NCI-H748 (cell line): Measurements from ENCODE around the gene TAS2R4.
"Not testable (repeated sequence)": the region's sequence is repeated elsewhere in the genome, so short reads cannot be mapped to it uniquely, and the experiment has no call there.

ENCODE experiments used
- DNase-seq: peaks from one replicate; lab custom pipeline; 2025; ENCODE audit not compliant: unreplicated experiment; lab: John Stamatoyannopoulos, UW

The TAS2R4 gene, protein sequence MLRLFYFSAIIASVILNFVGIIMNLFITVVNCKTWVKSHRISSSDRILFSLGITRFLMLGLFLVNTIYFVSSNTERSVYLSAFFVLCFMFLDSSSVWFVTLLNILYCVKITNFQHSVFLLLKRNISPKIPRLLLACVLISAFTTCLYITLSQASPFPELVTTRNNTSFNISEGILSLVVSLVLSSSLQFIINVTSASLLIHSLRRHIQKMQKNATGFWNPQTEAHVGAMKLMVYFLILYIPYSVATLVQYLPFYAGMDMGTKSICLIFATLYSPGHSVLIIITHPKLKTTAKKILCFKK

DNA sequence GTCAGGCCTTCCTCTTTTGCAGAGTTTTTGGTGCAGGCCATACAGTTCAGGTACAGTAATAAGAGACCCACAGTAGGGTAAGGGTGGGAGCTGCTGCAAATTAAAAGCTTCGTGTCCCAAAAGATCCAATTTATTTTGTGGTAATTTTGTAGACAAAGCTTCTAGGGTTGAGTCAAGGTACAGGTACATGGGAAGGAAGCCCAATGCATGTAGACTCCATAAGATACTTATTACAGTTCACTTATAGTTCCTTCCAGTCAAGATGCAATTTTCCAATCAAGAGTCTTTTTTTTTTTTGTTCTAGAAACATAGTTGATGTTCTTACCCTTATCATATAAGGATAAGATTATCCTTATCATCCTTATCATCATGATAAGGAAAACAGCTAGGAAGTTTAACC is at the start of gene TAS2R4:
TSS of gene TAS2R4 (plus strand) at position 301 of the 400 bp plus-strand sequence. CDS start 1,815 bp downstream, outside the sequence.
- no peak for DNase-seq

DNA sequence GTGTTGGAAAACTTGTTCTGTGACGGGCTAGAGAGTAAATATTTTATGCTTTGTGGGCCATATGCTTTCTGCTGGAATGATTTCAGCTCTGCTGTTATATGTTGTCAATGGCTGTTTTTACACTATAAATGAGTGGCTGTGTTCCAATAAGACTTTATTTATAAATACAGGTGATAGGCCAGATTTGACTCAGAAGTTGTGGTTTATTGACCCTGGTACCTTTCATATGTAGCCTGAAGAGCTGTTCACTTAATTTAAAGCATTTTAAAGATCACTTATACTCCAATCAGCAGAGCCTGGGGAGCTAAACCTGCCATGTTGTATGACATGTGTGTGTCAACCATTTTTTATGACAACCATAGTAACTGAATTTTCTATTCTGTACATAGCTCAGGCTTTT is 47.5 kb upstream of the TAS2R4 start:
- DNase-seq: no peak

DNA sequence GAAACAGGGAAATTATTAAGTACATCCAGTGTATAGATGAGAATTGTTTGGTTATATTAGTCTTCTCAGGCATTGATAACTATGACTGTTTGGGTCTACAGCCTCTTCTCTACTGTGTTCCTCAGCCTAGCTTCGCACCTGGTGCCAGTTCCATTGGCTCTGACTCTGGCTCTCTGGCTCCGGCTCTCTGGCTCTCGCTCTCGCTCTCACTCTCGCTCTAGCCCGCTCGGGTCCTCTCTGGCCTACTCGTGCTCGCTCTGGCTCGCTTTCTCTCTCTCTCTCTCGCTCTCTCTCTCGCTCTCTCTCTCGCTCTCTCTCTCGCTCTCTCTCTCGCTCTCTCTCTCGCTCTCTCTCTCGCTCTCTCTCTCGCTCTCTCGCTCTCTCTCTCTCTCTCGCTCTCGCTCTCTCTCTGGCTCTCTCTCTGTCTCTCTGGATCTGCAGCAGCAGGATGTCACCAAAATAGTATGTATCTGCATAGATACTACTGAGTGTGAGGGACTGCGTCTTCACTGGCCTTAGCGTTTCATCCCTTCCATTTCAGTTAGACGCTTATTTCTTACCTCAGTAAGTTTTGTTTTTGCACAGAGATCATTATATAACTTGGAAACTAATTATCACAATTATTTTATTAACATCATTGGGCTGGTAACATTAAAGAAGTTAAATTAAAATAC is 44.9 kb upstream of the TAS2R4 start:
- DNase-seq: no peak

DNA sequence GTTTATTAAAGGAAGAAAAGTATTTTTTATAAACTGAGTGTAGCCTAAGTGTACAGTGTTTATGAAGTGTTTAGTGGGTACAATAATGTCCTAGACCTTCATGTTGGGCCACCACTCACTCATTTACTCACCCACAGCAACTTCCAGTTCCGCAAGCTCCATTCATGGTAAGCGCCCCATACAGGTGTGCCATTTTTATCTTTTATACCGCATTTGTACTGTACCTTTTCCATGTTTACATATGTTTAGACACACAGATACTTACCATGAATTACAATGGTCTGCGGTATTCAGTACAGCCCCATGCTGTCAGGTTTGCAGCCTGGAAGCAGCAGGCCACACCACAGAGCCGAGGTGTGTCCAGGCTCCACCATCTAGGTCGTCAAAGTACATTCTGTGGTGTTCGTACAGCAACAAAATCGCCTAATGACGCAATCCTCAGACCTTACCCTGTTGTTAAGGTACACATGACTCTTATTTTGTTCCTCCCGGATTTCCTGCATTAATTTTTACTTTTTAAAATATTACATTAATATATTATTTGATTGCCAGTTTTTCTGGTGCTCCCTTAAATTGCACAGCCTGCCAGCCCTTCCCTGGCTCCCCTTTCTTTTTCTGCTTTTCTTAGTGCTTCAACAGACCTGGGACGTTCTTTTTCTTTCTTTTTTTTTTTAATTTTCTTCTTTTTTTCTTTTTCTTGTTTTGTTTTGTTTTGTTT is 39.2 kb upstream of the TAS2R4 start:
- peak; percentile 66 for DNase-seq

DNA sequence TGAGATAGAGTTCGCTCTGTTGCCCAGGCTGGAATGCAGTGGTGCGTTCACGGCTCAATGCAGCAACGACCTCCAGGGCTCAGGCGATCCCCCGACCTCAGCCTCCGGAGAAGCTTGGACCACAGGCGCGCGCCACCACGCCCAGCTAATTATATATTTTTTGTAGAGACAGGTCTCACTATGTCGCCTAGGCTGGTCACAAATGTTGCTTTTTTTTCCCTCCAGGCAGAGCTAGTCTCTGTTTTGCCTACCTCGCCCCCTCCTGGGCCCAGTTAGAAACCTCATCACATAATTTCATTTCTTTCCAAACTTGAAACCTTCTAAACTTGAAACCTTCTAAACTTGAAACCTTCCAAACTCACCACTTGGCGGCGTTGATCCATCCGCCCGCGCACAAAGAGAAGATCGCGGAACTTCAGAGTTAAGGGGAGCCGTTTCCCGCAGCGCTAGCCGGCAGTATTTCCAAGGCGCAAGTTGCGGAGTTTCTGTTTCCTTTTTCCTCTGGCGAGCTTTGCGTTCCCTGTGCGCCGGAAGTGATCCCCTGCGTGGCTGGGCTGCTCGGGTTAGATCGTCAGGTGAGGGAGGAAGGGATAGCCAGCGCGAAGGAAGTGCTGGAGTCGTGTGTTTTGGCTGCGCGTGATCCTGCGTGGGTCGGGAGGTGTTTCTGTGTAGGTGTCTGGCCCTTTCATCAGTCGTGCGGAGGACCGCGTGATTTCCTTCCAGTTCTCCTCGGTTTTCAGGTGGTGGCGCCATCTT is 38.5 kb upstream of the TAS2R4 start, which contains the start of gene SSBP1:
TSS of gene SSBP1 (plus strand) at position 523 of the 756 bp plus-strand sequence. CDS start 809 bp downstream, outside the sequence.
- peak; percentile 97 for DNase-seq

DNA sequence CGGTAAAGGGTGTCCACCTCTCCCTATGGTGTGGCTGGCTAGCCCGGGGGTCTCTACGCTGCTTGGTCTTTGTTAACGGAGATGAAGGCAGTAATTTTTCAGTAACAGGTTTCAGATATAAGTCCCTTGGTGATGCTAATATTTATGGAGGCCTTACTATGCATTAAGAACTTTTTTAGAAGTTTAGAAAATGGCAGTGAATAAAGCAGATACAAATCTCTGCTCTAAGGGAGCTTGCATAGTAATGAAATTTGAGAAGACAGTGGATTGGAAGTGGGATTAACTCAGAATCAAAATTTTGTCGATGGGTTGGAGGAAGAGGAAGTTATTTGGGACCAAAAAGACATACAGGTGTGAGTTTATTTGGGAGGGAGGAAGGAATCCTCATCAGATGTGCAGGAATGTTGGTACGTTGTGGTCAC is 37.9 kb upstream of the TAS2R4 start:
- DNase-seq: no peak

DNA sequence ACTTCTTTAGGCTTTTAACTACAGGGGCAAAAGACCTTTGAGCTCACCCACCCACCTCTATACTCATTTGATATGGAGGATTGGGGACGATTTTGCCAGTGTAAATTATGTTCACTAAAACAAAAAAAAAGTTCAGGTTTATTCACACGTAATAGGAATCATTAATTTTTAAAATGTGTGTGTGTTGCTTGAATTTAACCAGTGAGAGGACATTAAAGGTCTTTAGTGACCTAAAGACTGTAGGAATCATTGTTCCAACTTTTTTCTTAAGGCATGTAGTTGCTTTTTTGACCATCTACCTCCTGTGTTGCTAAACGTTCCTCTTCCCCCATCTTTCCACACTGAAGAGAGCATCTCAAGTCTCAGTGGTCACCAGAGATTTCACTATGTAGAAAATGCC is 37.2 kb upstream of the TAS2R4 start:
- DNase-seq: no peak

DNA sequence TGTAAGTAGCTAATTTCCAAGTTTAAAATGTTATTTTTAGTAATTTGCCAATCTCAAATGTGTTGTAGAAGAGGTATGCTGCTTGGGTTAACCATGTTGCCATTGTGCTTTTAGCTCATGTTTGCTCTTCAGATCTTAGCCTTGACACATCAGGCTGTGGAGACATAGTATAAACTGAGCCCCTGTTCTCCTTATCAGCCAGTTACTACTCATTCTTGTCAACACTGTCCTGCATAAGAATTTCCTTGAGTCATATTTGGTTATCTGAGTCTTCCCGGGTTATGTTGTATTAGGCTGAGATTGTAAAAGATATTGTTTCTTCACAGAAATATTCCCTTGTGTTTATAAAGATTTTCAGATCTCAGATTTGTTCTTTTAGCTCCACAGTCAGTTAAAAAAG is 34.2 kb upstream of the TAS2R4 start:
- DNase-seq: no peak

DNA sequence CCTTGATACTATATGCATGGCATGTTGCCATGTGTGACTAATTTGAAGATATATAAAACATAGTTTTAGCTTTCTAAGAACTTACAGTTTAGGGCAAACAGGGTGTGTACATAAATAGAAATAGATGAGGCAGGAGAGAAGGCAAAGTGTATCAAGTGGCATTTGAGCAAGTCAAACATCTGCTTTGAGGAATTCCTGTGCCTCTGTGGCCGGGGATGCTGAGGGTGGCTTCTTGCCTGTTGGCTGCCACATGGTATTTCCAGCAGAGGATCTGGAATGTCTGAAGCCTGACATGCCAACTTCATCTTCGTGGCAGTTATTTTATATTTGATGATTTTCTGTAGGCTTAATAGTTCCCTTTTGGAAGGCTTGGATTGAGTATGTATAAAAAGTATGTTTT is 32.3 kb upstream of the TAS2R4 start:
- no peak for DNase-seq

DNA sequence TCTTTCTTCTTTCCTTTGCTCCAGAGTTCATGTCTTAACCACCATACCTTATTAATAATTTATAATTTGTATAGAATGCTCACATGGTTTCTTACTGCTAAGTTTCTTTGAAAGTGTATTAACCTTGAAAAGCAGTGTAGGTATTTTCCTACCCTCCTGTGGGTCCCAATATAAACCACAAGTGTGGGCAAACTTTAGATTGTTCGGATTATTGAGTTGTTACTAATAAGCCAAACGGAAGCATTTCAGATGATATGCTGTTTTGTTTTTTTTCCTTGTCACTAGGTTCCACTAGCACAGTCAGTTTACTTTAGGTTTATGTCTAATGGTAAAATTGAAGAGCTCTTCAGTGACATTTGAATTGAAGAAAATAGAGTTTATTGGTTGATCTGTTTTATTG is 28.1 kb upstream of the TAS2R4 start:
- no peak for DNase-seq

DNA sequence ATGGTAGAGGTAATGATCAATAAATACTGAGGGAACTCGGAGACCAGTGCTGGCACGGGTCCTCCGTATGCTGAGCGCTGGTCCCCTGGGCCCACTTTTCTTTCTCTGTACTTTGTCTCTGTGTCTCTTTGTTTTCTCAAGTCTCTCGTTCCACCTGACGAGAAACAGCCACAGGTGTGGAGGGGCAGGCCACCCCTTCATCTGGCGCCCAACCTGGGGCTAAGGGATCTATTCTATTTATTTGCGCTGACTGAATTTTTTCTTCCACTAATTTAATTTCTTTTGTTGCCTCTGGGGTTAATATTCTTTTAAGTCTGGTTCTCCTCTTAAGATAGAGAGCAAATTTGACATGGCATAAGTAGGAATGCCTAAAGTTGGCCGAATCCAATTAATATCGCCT is 24.6 kb upstream of the TAS2R4 start:
- peak; percentile 26 for DNase-seq

DNA sequence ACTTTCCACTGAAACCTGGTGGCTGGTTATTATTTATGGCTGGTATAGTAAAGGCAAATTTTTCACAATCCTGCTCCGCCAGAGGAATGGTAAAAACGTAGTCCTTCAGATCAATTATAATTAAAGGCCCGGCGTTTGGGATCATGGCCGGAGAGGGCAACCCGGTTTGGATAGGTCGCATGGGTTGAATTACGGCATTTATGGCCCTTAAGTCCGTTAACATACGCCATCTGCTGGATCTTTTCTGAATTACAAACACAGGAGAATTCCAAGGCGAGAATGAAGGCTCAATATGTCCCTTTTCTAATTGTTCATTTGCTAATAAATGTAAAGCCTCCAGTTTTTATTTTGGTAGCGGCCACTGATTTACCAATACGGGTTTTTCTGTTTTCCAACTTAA is 23.8 kb upstream of the TAS2R4 start:
- DNase-seq: no peak

DNA sequence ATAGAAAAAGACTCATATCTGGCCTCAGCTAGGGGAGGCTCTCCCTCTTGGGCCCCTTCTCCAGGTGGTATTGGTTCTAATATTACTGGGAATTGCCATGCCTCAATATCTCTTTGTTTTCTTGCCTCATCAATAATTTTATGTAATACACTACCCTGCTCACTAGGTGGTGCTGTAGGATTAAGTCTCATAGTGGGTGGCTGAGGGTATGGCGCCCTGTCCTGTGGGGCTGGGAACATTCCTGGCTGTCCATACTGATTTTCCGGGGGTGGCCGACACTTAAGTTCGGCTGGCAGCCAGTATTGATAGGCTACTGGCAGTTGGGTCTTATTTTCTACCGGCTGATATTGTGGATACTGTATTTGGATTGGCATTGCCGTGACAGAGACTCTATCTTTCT is 21.5 kb upstream of the TAS2R4 start:
- DNase-seq: peak; percentile 24

DNA sequence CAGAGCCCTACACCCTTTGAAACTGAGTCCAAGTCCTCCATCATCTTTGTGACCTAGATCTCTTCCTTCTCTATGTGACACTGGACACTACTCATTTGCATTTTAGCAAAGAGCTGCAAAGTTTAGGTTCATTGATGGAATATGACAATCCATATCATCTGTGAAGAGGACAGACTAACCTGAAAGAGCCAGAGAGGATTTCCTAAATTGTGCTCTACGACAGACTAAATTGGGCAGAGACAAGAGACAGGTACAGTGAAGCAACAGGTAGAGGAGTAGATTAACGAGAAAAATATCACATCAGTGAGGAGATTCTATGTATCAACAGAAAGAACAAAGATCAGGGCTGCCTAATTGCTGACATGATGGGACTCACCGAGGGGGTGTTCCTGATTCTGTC is 12.7 kb upstream of the TAS2R4 start, which contains the start of gene TAS2R3:
TSS of gene TAS2R3 (plus strand) at position 301 of the 400 bp plus-strand sequence. CDS start at position 363, 62 bp downstream.
- DNase-seq: no peak

DNA sequence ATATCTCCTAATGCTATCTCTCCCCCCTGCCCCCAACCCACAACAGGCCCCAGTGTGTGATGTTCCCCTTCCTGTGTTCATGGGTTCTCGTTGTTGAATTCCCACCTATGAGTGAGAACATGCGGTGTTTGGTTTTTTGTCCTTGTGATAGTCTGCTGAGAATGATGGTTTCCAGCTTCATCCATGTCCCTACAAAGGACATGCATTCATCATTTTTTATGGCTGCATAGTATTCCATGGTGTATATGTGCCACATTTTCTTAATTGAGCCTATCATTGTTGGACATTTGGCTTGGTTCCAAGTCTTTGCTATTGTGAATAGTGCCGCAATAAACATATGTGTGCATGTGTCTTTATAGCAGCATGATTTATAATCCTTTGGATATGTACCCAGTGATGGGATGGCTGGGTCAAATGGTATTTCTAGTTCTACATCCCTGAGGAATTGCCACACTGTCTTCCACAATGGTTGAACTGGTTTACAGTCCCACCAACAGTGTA is 6.3 kb upstream of the TAS2R4 start:
- DNase-seq: not testable (repeated sequence)

DNA sequence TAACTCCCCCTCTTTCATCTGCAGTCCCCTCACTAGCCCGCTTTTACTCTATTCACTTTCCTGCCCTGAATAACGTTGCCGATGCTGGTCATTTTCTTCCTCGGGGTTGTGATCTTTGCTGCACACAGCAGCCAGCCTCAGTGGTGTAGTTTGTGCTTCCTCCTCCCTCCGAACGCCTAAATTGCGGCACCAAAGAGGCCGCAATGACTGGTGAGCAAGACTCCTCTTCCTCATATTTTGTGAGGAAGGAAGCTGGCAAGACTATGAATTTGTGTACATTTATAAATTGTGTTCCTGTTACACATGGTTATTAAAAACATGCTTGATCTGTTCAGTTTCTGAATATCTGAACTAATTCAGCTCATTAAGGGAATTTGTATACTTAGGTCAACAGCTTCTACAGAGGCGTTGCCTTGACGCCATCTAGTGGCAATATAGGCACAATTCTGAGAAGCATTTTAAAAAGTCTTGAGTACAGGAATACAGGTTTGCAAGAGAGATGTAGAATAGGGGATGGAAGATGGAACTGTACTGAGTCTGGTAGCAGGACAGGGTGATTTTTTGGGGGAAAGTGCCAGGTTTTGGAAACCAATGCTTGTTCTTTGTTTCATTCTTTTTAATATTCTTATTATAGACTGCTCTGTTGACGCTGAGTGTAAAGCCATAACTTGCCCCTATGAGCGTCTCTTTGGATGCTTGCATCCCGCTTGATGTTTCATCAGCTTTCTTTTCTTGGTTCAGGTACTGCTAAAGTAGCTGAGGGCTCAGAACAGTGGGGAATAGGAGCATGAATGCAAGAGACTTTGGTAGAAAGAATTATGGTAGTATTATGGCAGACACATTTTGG is 9.5 kb downstream of the TAS2R4 start:
- peak; percentile 70 for DNase-seq

DNA sequence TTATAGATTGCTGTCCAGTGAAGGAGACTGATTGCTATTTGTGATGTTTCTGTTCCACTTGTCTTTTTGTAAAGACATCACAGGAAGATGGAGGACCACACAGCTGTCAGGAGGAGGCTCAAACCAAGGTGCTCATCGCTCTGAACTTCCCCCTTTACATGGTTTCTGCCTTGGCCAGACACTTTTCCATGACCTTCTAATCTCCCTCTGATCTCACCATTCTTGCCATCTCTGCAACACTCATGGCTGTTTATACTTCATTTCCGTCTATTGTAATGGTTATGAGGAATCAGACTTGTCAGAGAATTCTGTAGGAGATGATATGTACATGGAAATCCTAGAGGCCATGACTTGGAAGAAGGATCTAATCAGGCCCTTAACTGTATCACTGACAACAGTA is 11.8 kb downstream of the TAS2R4 start:
- no peak for DNase-seq

DNA sequence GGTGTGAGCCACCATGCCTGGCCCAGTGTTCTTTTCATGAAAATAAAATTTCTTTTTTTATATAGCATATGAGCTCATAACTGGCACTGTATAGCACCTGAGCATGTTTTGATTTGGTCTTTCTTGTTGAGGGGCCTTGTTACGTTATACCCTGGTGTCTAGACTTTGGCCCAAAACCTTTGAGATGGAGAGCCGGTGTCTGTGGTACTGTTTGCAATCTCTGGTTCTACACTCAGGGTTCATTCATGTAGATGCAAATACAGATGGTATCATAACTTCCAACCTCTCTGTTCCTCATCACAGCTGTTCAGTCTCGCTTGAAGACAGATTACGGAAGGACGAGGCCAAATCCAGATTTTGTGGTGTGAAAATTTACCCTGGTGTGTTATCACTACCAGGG is 13.4 kb downstream of the TAS2R4 start, which contains the start of gene TAS2R5:
TSS of gene TAS2R5 (plus strand) at position 301 of the 400 bp plus-strand sequence. CDS start 145 bp downstream, outside the sequence.
- no peak for DNase-seq

DNA sequence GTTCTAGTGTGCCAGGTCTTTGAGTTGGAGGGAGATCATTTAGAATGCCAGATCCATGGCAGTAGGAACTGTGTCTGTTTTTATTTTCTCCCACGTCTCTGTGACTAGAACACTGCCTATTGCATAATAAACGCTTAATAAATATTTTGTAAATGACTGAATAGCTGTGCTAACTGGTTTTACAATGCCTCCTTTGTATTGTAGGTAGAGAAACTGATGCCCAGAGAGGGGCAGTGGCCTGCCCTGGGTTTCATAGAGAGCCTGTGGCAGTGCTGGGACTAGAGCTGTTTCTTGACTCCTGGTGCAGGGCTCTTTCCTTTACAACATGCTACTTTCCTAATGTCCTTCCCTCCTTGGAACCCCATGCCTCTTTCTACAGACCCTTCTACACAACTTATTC is 16.1 kb downstream of the TAS2R4 start:
- DNase-seq: no peak

DNA sequence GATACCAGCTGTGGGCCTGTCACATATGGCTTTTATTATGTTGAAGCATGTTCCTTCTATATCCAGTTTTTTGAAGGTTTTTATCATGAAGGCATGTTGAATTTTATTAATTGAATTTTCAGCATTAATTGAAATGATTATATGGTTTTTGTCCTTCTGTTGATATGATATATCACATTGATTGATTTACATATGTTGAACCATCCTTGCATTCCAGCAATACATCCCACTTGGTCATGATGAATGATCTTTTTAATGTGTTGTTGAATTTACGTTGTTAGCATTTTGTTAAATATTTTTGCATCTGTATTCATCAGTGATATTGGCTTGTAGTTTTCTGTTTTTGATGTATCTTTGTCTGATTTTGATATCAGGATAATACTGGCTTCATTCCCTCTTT is 43.6 kb downstream of the TAS2R4 start:
- no peak for DNase-seq
